A549 (cell line): ENCODE data around the gene DHX34. TPM values are rescaled to one million over a fixed set of nuclear protein-coding genes. Genes with fewer than 3 reads are reported as not detected.

Experiments
- ATAC-seq, 2 experiments: fragments of 200-7000 bp in 1 of 2; fragments of >200 bp in 1 of 2; cut with Nextera tagmentation in 1 of 2; cut with Tn5 transposase in 1 of 2; 3 replicates each; pipeline versions ENCODE4 v1.8.0 to v1.9.1; 2018 to 2020; ENCODE audit warnings: mild to moderate bottlenecking in 1 of 2, moderate library complexity in 1 of 2
- CTCF ChIA-PET: fragments of 300-600 bp; sonication (Branson Sonifier 250); formaldehyde crosslinking; extraction: SDS; loops from one replicate; lab custom pipeline; 2021; ENCODE audit warnings: antibody characterized with exemption, inconsistent platforms; lab: Yijun Ruan, JAX
- POLR2A ChIA-PET: fragments of 350-600 bp; formaldehyde crosslinking; extraction: SDS; loops from one replicate; lab custom pipeline; 2021; ENCODE audit warnings: antibody characterized with exemption, inconsistent platforms; lab: Yijun Ruan, JAX
- DNase-seq, 2 experiments: peaks; one replicate each; pipeline versions ENCODE4 v3.0.0 to v3.0.0-alpha.2; 2011 to 2016; ENCODE audit warnings: low read depth in 1 of 2, low spot score in 1 of 2
- FAIRE-seq: peaks from 2 replicates; lab custom pipeline; 2011; peaks lifted over from hg19 to GRCh38; lab: Jason Lieb, UNC
- H3K27ac ChIP-seq, 2 experiments: fragments of >200 bp; sonication (Bioruptor Twin); formaldehyde crosslinking; 3 replicates each; pipeline ENCODE4 v1.5.1; 2016 to 2017
- H3K4me1 ChIP-seq: fragments of >200 bp; sonication (Bioruptor Twin); formaldehyde crosslinking; 3 replicates; pipeline ENCODE4 v1.6.1; 2016
- H3K4me2 ChIP-seq: fragments of >200 bp; sonication (Bioruptor Twin); formaldehyde crosslinking; 3 replicates; pipeline ENCODE4 v1.6.1; 2016
- H3K4me3 ChIP-seq: fragments of >200 bp; sonication (Bioruptor Twin); formaldehyde crosslinking; 3 replicates; pipeline ENCODE4 v1.5.1; 2016
- H3K9me3 ChIP-seq: fragments of >200 bp; sonication (Bioruptor Twin); formaldehyde crosslinking; 3 replicates; pipeline ENCODE4 v1.6.1; 2016
- CBX2 ChIP-seq: fragments of 200-600 bp; sonication (generic); IDR thresholded peaks from 2 replicates; pipeline ENCODE4 v1.6.1; 2016; ENCODE audit warnings: low read depth, mild to moderate bottlenecking, borderline replicate concordance
- CBX8 ChIP-seq: fragments of 200-600 bp; sonication (generic); IDR thresholded peaks from 2 replicates; pipeline ENCODE4 v1.6.1; 2016
- CEBPB ChIP-seq, 2 experiments: fragments of >200 bp in 1 of 2; sonication (Bioruptor Twin) in 1 of 2; formaldehyde crosslinking in 1 of 2; IDR thresholded peaks; 2 replicates each; pipeline ENCODE4 v1.6.1; 2012 to 2016
- CHD2 ChIP-seq: fragments of 150-350 bp; IDR thresholded peaks from 2 replicates; pipeline ENCODE4 v1.6.1; 2014; ENCODE audit warnings: low read length; ENCODE audit not compliant: partially characterized antibody
- EHF ChIP-seq: fragments of 250-450 bp; sonication (Bioruptor Pico); IDR thresholded peaks from 2 replicates; pipeline ENCODE4 v1.5.0; 2020; ENCODE audit warnings: mild to moderate bottlenecking
- ELK1 ChIP-seq: fragments of 150-350 bp; IDR thresholded peaks from 2 replicates; pipeline ENCODE4 v1.6.1; 2014; ENCODE audit warnings: low read depth, mild to moderate bottlenecking, low read length
- EP300 ChIP-seq, 2 experiments: fragments of >200 bp; sonication (Bioruptor Twin); formaldehyde crosslinking; IDR thresholded peaks; 2 replicates in 1 of 2; 3 replicates in 1 of 2; pipeline ENCODE4 v1.6.1; 2016 to 2017
- GATA3 ChIP-seq: IDR thresholded peaks from 2 replicates; pipeline ENCODE4 v1.6.1; 2012; ENCODE audit warnings: borderline replicate concordance
- HOXA7 ChIP-seq: fragments of 250-450 bp; sonication (Bioruptor Pico); IDR thresholded peaks from 2 replicates; pipeline ENCODE4 v1.5.0; 2020; ENCODE audit warnings: mild to moderate bottlenecking, moderate library complexity
- HOXB13 ChIP-seq: fragments of 250-450 bp; sonication (Bioruptor Pico); IDR thresholded peaks from 2 replicates; pipeline ENCODE4 v1.5.0; 2020; ENCODE audit warnings: low read depth, mild to moderate bottlenecking, moderate library complexity
- HOXB5 ChIP-seq: fragments of 250-450 bp; sonication (Bioruptor Pico); IDR thresholded peaks from 2 replicates; pipeline ENCODE4 v1.5.0; 2020; ENCODE audit warnings: mild to moderate bottlenecking, moderate library complexity
- NFE2L2 ChIP-seq: fragments of 150-350 bp; conservative IDR thresholded peaks from 2 replicates; pipeline ENCODE4 v1.6.1; 2014; ENCODE audit warnings: low read length
- NPAS2 ChIP-seq: fragments of 250-450 bp; sonication (Bioruptor Pico); IDR thresholded peaks from 2 replicates; pipeline ENCODE4 v1.8.0; 2022; ENCODE audit warnings: mild to moderate bottlenecking, moderate library complexity, borderline replicate concordance
- NR3C1 ChIP-seq: fragments of >200 bp; sonication (Bioruptor Twin); formaldehyde crosslinking; IDR thresholded peaks from 3 replicates; pipeline ENCODE4 v1.6.1; 2017
- PHF8 ChIP-seq: fragments of 200-600 bp; sonication (generic); IDR thresholded peaks from 2 replicates; pipeline ENCODE4 v1.6.1; 2016; ENCODE audit warnings: low read depth, mild to moderate bottlenecking, antibody characterized with exemption, moderate library complexity, borderline replicate concordance
- RAD21 ChIP-seq, 2 experiments: fragments of >200 bp in 1 of 2; sonication (Bioruptor Twin) in 1 of 2; formaldehyde crosslinking in 1 of 2; IDR thresholded peaks in 1 of 2; conservative IDR thresholded peaks in 1 of 2; 2 replicates in 1 of 2; 3 replicates in 1 of 2; pipeline ENCODE4 v1.6.1; 2012 to 2018; ENCODE audit warnings: inconsistent platforms in 1 of 2
- RFX5 ChIP-seq: fragments of 450-650 bp; IDR thresholded peaks from 2 replicates; pipeline ENCODE4 v1.7.1; 2014; ENCODE audit warnings: antibody characterized with exemption, mild to moderate bottlenecking, moderate library complexity
- ZSCAN20 ChIP-seq: fragments of 250-450 bp; sonication (Bioruptor Pico); IDR thresholded peaks from 2 replicates; pipeline ENCODE4 v1.8.0; 2022; ENCODE audit warnings: mild to moderate bottlenecking, moderate library complexity
- WGBS: methylation state at CpG from one replicate; pipeline ENCODE4 v1.1.6; 2017; ENCODE audit errors: missing lambda C conversion rate; 5-methylcytosine and 5-hydroxymethylcytosine counted together
- polyA plus RNA-seq, 4 experiments: library from polyadenylated mRNA; depleted of rRNA in 3 of 4; stranded (reverse); fragments of >200 nt; fragmentation: RNase III in 1 of 4; extraction: RNeasy Plus Mini Kit Qiagen cat#74134 plus additional on column Dnase treatment in 1 of 4; gene quantifications; 2 replicates in 3 of 4; 3 replicates in 1 of 4; pipeline ENCODE4 v1.2.3, GENCODE V29; 2011 to 2017
- TF ChIP-seq, protein P1 (sequence below): fragments of >200 bp; sonication (Bioruptor Twin); formaldehyde crosslinking; IDR thresholded peaks from 2 replicates; pipeline ENCODE4 v1.6.1; 2016
- TF ChIP-seq, protein P2 (sequence below): fragments of 200-600 bp; sonication (generic); IDR thresholded peaks from 2 replicates; pipeline ENCODE4 v1.6.1; 2016; ENCODE audit warnings: antibody characterized with exemption, mild to moderate bottlenecking, moderate library complexity

The DHX34 gene
- polyA plus RNA-seq, 2 of the 4 experiments (the other 2 are of a cell fraction) = 12.4 to 24.5 TPM

- FAIRE-seq = no peak
- H3K9me3 ChIP-seq = peaks cover 9% of the 10 kb centered on the region; the same call in 2 of the 3 replicates
- TF ChIP-seq RFX5 (no peak), ZSCAN20 (CRISPR knock-in tag) (no peak), EHF (CRISPR knock-in tag) (no peak), CBX8 (no peak), HOXB13 (CRISPR knock-in tag) (no peak), RAD21 (conservative IDR thresholded peaks at IDR 0.05 in 1 of 2, IDR thresholded peaks at IDR 0.05 in 1 of 2) (0 out of 5 replicates have a peak, but pooled peaks have one; percentile 9 to 12), NFE2L2 (no peak), CEBPB (IDR thresholded peaks at IDR 0.05) (no peak)
- H3K4me1 ChIP-seq = peaks cover 51% of the 10 kb centered on the region
- peak; percentile 35 to 55 for ATAC-seq
- H3K4me2 ChIP-seq = peak within 1 kb of the TSS; percentile 43
- 54% methylated on average over 12 of the region's 12 CpGs for WGBS
- CTCF ChIA-PET = interaction anchor here (0.7 to 7.9 kb wide), 11 partner anchors 9 to 397 kb away, joined by 3 to 128 read pairs (median 4); partner anchors contain the start of gene DHX34
- H3K27ac ChIP-seq = peak within 1 kb of the TSS; percentile 74 to 85
- POLR2A ChIA-PET = interaction anchor here (0.7 kb wide), 1 partner anchor 21 kb away, joined by 6 read pairs; no protein-coding TSS in a partner anchor
- H3K4me3 ChIP-seq = no peak within 1 kb of the TSS
- no peak for DNase-seq
Observed at GRCh38 chr19:47309608-47310007, 39.5 kb upstream of the DHX34 start, which contains the start of gene C5AR1. TSS of gene C5AR1 (plus strand) at chr19:47309861. CDS start at chr19:47309896, 35 bp downstream.

DNA sequence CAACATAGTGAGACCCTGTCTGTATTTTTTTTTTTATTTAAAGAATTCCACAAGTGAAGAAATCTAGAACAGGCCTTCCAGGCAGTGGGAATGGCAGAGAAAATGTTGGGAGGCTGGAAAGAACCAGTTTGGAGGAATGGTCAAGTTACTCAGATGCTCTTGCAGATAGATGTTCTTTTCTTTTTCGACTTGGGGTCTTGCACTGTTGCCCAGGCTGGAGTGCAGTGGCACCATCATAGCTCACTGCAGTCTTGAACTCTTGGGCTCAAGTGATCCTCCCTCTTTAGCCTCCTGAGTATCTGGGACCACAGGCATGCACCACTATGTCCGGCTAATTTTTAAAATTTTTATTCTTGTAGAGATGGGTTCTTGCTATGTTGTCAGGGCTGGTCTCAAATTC, 38.8 kb upstream of the DHX34 start:
- CTCF ChIA-PET = interaction anchor here (1.0 to 3.1 kb wide), 4 partner anchors 39 to 126 kb away, joined by 3 to 18 read pairs (median 5); partner anchors contain the start of gene DHX34
- 95% methylated on average over 2 of the region's 2 CpGs for whole genome bisulfite sequencing

DNA sequence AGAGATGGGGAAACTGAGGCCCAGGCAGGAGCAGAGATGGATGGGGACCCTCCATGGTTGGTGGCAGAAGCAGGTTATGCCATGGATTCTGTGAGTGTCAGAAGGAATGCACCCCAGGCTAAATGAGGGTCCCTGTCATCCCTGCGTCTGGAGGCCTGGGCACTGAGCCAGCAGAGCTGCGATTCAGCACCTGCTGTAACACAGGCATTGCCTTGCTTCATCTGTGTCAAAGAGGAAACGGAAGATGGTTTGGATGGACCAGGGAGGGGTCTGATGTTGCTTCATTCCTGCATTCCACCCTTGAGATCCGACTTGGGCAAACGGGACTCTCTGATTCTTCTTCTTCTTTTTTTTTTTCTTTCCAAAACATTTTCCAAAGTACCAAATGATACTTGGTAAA, 38.3 kb upstream of the DHX34 start:
- TF ChIP-seq EP300 (IDR thresholded peaks at IDR 0.05) (peak; percentile 62 to 67; a peak in 2 of 5 replicates), NPAS2 (no peak), GATA3 (no peak), HOXB5 (CRISPR knock-in tag) (no peak), CEBPB (IDR thresholded peaks at IDR 0.05) (peak; percentile 87 to 95)
- TF ChIP-seq, protein P1, sequence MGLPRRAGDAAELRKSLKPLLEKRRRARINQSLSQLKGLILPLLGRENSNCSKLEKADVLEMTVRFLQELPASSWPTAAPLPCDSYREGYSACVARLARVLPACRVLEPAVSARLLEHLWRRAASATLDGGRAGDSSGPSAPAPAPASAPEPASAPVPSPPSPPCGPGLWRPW = peak; percentile 67
- peak; percentile 49 to 89 for DNase-seq
- Histone ChIP-seq H3K9me3 (peaks cover 13% of the 10 kb centered on the region; the same call in 2 of the 3 replicates), H3K4me1 (peaks cover 50% of the 10 kb centered on the region), H3K4me2 (peak overlapping the region; percentile 43), H3K27ac (peak overlapping the region; percentile 74 to 85), H3K4me3 (no peak overlapping the region)
- 7% methylated on average over 5 of the region's 5 CpGs for WGBS
- no peak for FAIRE-seq
- ChIA-PET POLR2A (interaction anchor here (0.6 to 1.2 kb wide), 2 partner anchors 26 to 38 kb away, joined by 3 read pairs; partner anchors contain the start of gene DHX34), CTCF (interaction anchor here (0.5 to 1.6 kb wide), 4 partner anchors 33 to 125 kb away, joined by 3 to 7 read pairs (median 4); partner anchors contain the start of gene DHX34)
- peak; percentile 11 to 57 for ATAC-seq

More for the DNA sequence above, 38.8 kb upstream of the DHX34 start:
- Histone ChIP-seq H3K4me2 (peak overlapping the region; percentile 43), H3K4me3 (no peak overlapping the region), H3K9me3 (peaks cover 13% of the 10 kb centered on the region; the same call in 2 of the 3 replicates), H3K4me1 (peaks cover 51% of the 10 kb centered on the region), H3K27ac (peak overlapping the region; percentile 74 to 85)
- TF ChIP-seq CBX2 (no peak), ELK1 (no peak), CHD2 (no peak), HOXA7 (CRISPR knock-in tag) (no peak), RAD21 (conservative IDR thresholded peaks at IDR 0.05 in 1 of 2, IDR thresholded peaks at IDR 0.05 in 1 of 2) (no peak), GATA3 (no peak), RFX5 (no peak), NR3C1 (no peak), PHF8 (no peak)
- TF ChIP-seq, protein P2, sequence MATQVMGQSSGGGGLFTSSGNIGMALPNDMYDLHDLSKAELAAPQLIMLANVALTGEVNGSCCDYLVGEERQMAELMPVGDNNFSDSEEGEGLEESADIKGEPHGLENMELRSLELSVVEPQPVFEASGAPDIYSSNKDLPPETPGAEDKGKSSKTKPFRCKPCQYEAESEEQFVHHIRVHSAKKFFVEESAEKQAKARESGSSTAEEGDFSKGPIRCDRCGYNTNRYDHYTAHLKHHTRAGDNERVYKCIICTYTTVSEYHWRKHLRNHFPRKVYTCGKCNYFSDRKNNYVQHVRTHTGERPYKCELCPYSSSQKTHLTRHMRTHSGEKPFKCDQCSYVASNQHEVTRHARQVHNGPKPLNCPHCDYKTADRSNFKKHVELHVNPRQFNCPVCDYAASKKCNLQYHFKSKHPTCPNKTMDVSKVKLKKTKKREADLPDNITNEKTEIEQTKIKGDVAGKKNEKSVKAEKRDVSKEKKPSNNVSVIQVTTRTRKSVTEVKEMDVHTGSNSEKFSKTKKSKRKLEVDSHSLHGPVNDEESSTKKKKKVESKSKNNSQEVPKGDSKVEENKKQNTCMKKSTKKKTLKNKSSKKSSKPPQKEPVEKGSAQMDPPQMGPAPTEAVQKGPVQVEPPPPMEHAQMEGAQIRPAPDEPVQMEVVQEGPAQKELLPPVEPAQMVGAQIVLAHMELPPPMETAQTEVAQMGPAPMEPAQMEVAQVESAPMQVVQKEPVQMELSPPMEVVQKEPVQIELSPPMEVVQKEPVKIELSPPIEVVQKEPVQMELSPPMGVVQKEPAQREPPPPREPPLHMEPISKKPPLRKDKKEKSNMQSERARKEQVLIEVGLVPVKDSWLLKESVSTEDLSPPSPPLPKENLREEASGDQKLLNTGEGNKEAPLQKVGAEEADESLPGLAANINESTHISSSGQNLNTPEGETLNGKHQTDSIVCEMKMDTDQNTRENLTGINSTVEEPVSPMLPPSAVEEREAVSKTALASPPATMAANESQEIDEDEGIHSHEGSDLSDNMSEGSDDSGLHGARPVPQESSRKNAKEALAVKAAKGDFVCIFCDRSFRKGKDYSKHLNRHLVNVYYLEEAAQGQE = no peak
- ATAC-seq (no peak), FAIRE-seq (no peak), DNase-seq (no peak)
- POLR2A ChIA-PET = interaction anchor here (1.2 kb wide), 1 partner anchor 39 kb away, joined by 3 read pairs; the partner anchor contains the start of gene DHX34
